HEK293 (cell line): Measurements from ENCODE around the gene SLC38A10.

Experiments
- HOXA7 ChIP-seq: sonication (generic); formaldehyde crosslinking; IDR thresholded peaks from 2 replicates; pipeline ENCODE4 v1.8.1; 2022; ENCODE audit warnings: missing genetic modification reagents, borderline replicate concordance
- PATZ1 ChIP-seq: fragments of 450-650 bp; formaldehyde crosslinking; IDR thresholded peaks from 2 replicates; pipeline ENCODE4 v1.5.1; 2016; ENCODE audit warnings: missing biosample characterization, missing genetic modification characterization
- PRDM1 ChIP-seq: fragments of 450-650 bp; formaldehyde crosslinking; IDR thresholded peaks from 2 replicates; pipeline ENCODE4; 2016; ENCODE audit warnings: missing biosample characterization, missing genetic modification characterization
- SP2 ChIP-seq: fragments of 450-650 bp; formaldehyde crosslinking; IDR thresholded peaks from 2 replicates; pipeline ENCODE4 v1.5.1; 2016; ENCODE audit warnings: missing biosample characterization, missing genetic modification characterization
- TRIM28 ChIP-seq: IDR thresholded peaks from 2 replicates; pipeline ENCODE4 v1.6.1; 2011; ENCODE audit warnings: low read length, control low read depth, borderline replicate concordance
- YY1 ChIP-seq: fragments of 450-650 bp; formaldehyde crosslinking; IDR thresholded peaks from 2 replicates; pipeline ENCODE4 v1.5.1; 2018; ENCODE audit warnings: missing biosample characterization, missing genetic modification characterization
- ZFP3 ChIP-seq: fragments of 450-650 bp; formaldehyde crosslinking; IDR thresholded peaks from 2 replicates; pipeline ENCODE4 v1.5.1; 2016; ENCODE audit warnings: low read depth, missing biosample characterization, missing genetic modification characterization
- ZNF274 ChIP-seq, 2 experiments: fragments of 200-500 bp in 1 of 2; fragments of 450-650 bp in 1 of 2; sonication (Bioruptor generic) in 1 of 2; formaldehyde crosslinking in 1 of 2; IDR thresholded peaks; 2 replicates each; pipeline versions ENCODE4 v1.5.1 to v1.6.1; 2014 to 2016; ENCODE audit warnings: borderline replicate concordance in 1 of 2, inconsistent platforms in 1 of 2, low read length in 1 of 2, missing biosample characterization in 1 of 2, missing genetic modification characterization in 1 of 2
- ZNF449 ChIP-seq: fragments of 450-650 bp; formaldehyde crosslinking; IDR thresholded peaks from 2 replicates; pipeline ENCODE4 v1.5.1; 2017; ENCODE audit warnings: missing biosample characterization, mild to moderate bottlenecking, missing genetic modification characterization, moderate library complexity
- ZSCAN5A ChIP-seq: fragments of 450-650 bp; formaldehyde crosslinking; IDR thresholded peaks from 2 replicates; pipeline ENCODE4 v1.5.1; 2016; ENCODE audit warnings: missing biosample characterization, missing genetic modification characterization
- TF ChIP-seq, protein P1 (sequence below): fragments of 450-650 bp; formaldehyde crosslinking; IDR thresholded peaks from 2 replicates; pipeline ENCODE4 v1.5.1; 2016; ENCODE audit warnings: missing biosample characterization, missing genetic modification characterization

- TF ChIP-seq PRDM1 (tag by site-specific recombination) (no peak), TRIM28 (no peak), HOXA7 (CRISPR knock-in tag) (no peak), ZNF274 (IDR thresholded peaks at IDR 0.05; ENCODE audit: low read length) (no peak), ZNF274 (tag by site-specific recombination; IDR thresholded peaks at IDR 0.05; ENCODE audit: borderline replicate concordance) (no peak), SP2 (no peak), ZFP3 (no peak), ZSCAN5A (no peak), YY1 (tag by site-specific recombination) (no peak), PATZ1 (no peak), ZNF449 (tag by site-specific recombination) (no peak)
- TF ChIP-seq, protein P1, sequence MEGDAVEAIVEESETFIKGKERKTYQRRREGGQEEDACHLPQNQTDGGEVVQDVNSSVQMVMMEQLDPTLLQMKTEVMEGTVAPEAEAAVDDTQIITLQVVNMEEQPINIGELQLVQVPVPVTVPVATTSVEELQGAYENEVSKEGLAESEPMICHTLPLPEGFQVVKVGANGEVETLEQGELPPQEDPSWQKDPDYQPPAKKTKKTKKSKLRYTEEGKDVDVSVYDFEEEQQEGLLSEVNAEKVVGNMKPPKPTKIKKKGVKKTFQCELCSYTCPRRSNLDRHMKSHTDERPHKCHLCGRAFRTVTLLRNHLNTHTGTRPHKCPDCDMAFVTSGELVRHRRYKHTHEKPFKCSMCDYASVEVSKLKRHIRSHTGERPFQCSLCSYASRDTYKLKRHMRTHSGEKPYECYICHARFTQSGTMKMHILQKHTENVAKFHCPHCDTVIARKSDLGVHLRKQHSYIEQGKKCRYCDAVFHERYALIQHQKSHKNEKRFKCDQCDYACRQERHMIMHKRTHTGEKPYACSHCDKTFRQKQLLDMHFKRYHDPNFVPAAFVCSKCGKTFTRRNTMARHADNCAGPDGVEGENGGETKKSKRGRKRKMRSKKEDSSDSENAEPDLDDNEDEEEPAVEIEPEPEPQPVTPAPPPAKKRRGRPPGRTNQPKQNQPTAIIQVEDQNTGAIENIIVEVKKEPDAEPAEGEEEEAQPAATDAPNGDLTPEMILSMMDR (tag by site-specific recombination), result no peak
These were observed 51.8 kb downstream of the SLC38A10 start for GRCh38 chr17:81243333-81243664.
